Tibial nerve (tissue), 3 donors: Measurements from ENCODE around the gene MICB.

Experiments used
- POLR2A ChIP-seq, 2 donors: fragments of 450-650 bp; IDR thresholded peaks; one replicate each; pipeline ENCODE4 v1.6.1; 2017; ENCODE audit warnings: antibody characterized with exemption in 2 of 2, mild to moderate bottlenecking in 2 of 2, moderate library complexity in 2 of 2
- TF ChIP-seq, protein P1 (sequence below), 5 experiments: fragments of 200-600 bp in 3 of 5; fragments of 450-650 bp in 2 of 5; sonication (generic) in 3 of 5; IDR thresholded peaks; one replicate each; pipeline ENCODE4 v1.5.1; 2016 to 2019; ENCODE audit warnings: antibody characterized with exemption in 5 of 5, mild to moderate bottlenecking in 3 of 5, moderate library complexity in 2 of 5

DNA sequence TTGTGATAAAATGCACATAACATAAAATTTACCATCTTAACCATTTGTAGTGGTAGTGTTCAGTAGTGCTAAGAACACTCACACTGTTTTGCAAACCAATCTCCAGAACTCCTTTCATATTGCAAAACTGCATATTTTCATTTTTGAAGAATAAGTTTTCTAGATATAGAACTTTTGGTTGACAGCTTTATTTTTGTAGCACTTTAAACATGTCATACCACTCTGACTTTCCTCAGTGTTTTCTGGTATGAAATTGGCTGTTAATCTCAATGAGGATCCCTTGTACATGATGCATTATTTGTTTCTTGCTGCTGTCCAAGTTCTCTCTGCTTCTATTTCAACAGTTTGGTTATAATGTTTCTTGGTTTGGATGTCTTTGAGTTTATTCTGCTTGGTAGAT lies 45.1 kb upstream of the MICB start:
- TF ChIP-seq, protein P1, sequence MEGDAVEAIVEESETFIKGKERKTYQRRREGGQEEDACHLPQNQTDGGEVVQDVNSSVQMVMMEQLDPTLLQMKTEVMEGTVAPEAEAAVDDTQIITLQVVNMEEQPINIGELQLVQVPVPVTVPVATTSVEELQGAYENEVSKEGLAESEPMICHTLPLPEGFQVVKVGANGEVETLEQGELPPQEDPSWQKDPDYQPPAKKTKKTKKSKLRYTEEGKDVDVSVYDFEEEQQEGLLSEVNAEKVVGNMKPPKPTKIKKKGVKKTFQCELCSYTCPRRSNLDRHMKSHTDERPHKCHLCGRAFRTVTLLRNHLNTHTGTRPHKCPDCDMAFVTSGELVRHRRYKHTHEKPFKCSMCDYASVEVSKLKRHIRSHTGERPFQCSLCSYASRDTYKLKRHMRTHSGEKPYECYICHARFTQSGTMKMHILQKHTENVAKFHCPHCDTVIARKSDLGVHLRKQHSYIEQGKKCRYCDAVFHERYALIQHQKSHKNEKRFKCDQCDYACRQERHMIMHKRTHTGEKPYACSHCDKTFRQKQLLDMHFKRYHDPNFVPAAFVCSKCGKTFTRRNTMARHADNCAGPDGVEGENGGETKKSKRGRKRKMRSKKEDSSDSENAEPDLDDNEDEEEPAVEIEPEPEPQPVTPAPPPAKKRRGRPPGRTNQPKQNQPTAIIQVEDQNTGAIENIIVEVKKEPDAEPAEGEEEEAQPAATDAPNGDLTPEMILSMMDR (IDR thresholded peaks at IDR 0.05) = no peak
- no peak for TF ChIP-seq POLR2A (IDR thresholded peaks at IDR 0.05)
